Measurements from ENCODE around the gene SCLT1.
"Not testable (repeated sequence)": the region's sequence is repeated elsewhere in the genome, so short reads cannot be mapped to it uniquely, and the experiment has no call there.

The SCLT1 gene

DNA sequence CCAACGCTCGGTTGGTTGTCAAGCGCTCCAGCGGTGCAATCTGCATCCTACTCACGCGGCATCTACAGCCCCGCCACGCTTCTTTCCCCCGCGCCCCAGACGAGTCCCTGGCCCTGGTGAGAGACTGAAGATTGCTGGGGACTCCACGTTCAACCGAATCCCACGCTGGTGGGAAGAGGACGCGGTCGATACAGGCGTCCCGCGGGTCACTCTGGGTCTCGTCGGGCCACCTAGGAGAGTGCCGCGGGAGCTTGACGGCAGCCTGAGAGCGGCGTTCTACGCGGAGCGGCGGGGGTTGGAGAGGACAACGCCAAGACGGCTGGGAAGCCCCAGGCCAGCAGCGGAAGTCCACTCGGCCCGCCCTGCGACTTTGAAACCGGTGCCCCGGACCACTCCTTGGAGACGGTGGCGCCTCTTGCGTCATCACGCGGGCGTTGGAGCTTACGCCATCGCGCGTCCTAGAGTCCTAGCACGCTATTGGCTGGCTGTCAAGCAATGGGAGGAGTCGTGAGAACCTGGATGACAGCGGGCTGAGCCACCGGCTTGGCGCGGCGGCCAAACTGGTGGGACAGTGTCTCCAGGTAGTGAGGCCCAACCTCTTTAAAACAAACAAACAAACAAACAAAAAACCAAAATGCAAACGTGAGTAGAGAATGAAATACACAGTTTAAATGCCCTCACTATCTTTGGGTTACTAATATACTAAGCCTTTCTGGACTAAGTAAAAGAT lies at the start of gene SCLT1:
SCLT1 (minus strand) TSS at position 349 of the 730 bp plus-strand sequence. CDS start 436 bp downstream, outside the sequence.
- peak; percentile 97 for DNase-seq (ENCODE audit: low read depth)
- H3K4me3 ChIP-seq (ENCODE audit: low read depth, low read length), result peak within 1 kb of the TSS; percentile 86
- TF ChIP-seq, protein P1, sequence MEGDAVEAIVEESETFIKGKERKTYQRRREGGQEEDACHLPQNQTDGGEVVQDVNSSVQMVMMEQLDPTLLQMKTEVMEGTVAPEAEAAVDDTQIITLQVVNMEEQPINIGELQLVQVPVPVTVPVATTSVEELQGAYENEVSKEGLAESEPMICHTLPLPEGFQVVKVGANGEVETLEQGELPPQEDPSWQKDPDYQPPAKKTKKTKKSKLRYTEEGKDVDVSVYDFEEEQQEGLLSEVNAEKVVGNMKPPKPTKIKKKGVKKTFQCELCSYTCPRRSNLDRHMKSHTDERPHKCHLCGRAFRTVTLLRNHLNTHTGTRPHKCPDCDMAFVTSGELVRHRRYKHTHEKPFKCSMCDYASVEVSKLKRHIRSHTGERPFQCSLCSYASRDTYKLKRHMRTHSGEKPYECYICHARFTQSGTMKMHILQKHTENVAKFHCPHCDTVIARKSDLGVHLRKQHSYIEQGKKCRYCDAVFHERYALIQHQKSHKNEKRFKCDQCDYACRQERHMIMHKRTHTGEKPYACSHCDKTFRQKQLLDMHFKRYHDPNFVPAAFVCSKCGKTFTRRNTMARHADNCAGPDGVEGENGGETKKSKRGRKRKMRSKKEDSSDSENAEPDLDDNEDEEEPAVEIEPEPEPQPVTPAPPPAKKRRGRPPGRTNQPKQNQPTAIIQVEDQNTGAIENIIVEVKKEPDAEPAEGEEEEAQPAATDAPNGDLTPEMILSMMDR (IDR thresholded peaks at IDR 0.05; ENCODE audit: control insufficient read depth, extremely low read depth, insufficient read depth), result no peak

DNA sequence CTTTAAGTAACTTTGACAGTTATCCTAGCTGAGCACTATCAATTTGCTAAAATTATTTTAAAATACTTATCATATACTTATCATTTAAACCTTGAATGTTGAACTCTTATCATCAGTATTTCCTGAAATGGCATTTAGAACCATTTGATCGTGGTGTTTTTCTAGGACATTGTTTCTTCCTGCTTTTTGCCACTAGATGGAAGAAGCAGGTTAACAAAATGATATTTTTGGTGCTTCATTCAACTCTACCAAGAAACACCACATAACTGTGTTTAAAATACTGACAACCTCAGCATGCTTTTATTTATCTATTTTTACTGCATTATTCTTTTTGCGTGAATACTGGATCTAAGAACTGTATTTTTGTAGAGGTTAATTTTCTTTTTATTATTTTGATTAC lies 47.2 kb upstream of the SCLT1 start:
- no peak for DNase-seq (ENCODE audit: low read depth)
- TF ChIP-seq, protein P1 (IDR thresholded peaks at IDR 0.05; ENCODE audit: control insufficient read depth, extremely low read depth, insufficient read depth), result peak; percentile 19; the same call in 1 of the 2 replicates
- H3K4me3 ChIP-seq (ENCODE audit: low read depth, low read length), result no peak overlapping the region

DNA sequence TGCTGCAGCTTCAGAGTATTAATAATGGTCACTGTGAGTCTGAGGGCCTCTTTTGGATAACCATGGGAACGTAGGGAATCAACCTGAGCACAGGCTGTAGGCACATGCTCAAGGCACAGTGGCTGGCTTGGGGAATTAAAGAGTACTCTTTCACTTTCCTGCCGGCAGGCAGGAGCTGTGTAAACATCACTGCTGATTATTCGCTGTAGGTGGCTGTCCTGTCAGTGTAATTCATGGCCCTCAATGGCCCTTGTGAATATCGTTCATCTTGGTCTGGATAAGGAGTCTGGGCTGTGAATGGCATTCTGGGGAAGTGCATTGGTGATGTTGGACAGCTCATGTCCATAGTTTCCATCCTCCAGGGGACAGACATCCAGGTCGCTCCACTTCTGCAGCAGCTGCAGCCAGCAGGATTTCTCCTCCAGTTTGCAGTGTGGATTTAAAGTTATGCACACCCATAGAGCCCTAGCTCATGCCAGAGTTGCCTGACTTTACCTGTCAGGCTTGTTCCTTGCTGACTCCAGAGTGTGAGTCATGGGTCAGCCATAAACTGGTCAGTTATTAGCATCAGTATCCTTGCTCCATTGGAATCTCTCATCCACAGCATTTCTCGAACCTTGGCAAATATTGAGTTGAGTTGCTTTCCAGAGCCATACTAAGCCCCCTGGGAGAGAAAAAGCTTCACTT lies 45.6 kb upstream of the SCLT1 start:
- no peak overlapping the region for H3K4me3 ChIP-seq (ENCODE audit: low read depth, low read length)
- DNase-seq (ENCODE audit: low read depth), result peak; percentile 8
- TF ChIP-seq, protein P1 (IDR thresholded peaks at IDR 0.05; ENCODE audit: control insufficient read depth, extremely low read depth, insufficient read depth), result no peak

DNA sequence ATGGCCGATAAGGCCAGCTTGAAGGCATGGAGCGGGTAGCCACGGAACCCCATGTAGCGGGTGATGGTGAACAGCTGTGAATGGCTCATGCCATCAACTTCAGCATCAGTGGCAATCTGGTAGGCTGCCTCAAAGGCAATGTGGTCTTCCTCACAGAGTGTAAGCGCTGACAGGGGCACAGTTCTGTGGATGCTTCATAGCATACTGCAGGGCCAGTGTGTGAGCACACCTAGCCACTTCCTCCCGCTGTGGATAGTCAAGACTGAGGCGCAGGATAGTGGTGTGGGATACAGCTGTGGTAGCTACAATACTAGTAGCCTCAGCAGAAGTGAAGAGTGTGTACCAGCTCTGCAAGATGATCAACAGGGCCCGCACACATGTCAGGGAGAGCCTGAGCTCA lies 43.1 kb upstream of the SCLT1 start:
- H3K4me3 ChIP-seq (ENCODE audit: low read depth, low read length), result no peak overlapping the region
- TF ChIP-seq, protein P1 (IDR thresholded peaks at IDR 0.05; ENCODE audit: control insufficient read depth, extremely low read depth, insufficient read depth), result no peak

DNA sequence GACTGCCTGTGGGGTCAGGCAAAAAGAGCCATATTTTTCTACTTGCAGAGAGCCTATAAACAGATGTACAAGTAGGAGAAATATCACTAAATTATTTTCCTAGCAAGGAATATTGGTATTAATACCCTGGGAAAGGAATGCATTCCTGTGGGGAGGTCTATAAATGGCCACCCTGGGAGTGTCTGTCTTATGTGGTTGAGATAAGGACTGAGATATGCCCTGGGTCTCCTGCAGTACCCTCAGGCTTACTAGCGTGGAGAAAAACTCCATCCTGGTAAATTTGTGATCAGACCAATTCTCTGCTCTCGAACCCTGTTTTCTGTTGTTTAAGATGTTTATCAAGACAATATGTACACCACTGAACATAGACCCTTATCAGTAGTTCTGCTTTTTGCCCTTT lies 38.0 kb upstream of the SCLT1 start:
- H3K4me3 ChIP-seq (ENCODE audit: low read depth, low read length), result no peak overlapping the region
- TF ChIP-seq, protein P1 (IDR thresholded peaks at IDR 0.05; ENCODE audit: control insufficient read depth, extremely low read depth, insufficient read depth), result no peak
- DNase-seq (ENCODE audit: low read depth), result no peak

More for the DNA sequence above, 43.1 kb upstream of the SCLT1 start:
- DNase-seq (ENCODE audit: low read depth), result no peak

DNA sequence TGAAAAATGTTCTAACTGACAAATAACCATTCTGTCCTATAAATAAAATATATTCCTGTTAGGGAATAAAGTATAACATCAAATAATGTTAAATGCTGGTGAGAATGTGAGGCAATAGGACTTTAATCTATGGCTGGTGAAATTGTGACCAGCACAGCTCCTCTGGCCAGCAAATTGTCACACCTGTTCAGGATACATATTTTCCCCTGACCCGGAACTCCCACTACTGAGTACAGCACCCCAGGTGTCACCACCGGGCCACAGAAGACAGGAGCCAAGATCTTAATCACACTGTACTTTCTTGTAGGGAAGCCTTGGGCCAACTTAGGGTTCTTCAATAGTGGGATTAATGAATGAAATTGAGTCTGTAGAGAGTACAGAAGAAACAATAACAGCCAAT lies 35.8 kb upstream of the SCLT1 start:
- no peak overlapping the region for H3K4me3 ChIP-seq (ENCODE audit: low read depth, low read length)
- no peak for DNase-seq (ENCODE audit: low read depth)
- TF ChIP-seq, protein P1 (IDR thresholded peaks at IDR 0.05; ENCODE audit: control insufficient read depth, extremely low read depth, insufficient read depth), result no peak

DNA sequence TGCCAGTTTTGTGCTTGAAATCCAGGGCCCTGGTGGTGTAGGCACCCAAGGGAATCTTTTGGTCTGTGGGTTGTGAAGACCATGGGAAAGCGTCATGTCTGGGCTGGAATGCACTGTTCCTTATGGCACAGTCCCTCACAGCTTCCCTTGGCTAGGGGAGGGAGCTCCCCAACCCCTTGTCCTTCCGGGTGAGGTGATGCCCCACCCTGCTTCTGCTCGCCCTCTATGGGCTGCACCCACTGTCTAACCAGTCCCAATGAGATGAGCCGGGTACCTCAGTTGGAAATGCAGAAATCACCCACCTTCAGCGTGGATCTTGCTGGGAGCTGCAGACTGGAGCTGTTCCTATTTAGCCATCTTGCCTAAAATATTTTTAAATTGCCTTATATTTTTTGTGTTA lies 33.3 kb upstream of the SCLT1 start:
- DNase-seq (ENCODE audit: low read depth), result not testable (repeated sequence)

More for the DNA sequence above, 33.3 kb upstream of the SCLT1 start:
- not testable (repeated sequence) for H3K4me3 ChIP-seq (ENCODE audit: low read depth, low read length)

Data from LNCaP clone FGC (cell line).